Thymus (tissue), 14 donors: Measurements from ENCODE around the gene CLPSL1. TPM values are rescaled to one million over a fixed set of nuclear protein-coding genes. Genes with fewer than 3 reads are reported as not detected.
"Not testable (repeated sequence)": the region's sequence is repeated elsewhere in the genome, so short reads cannot be mapped to it uniquely, and the experiment has no call there.

ENCODE experiments used
- DNase-seq, 9 donors: peaks; one replicate each; pipeline ENCODE4 v3.0.0-alpha.2; 2013; ENCODE audit warnings: low spot score in 9 of 9, low read depth in 6 of 9, missing footprints in 1 of 9
- H3K27ac ChIP-seq, 2 donors: one replicate each; pipeline ENCODE4 v1.5.1; 2013; ENCODE audit warnings: control low read depth in 1 of 2, low read depth in 1 of 2, low read length in 1 of 2, mild to moderate bottlenecking in 1 of 2, moderate library complexity in 1 of 2
- H3K27me3 ChIP-seq, 2 donors: one replicate each; pipeline ENCODE4 v1.5.1; 2013; ENCODE audit warnings: low read length in 1 of 2; ENCODE audit not compliant: control insufficient read depth in 2 of 2, insufficient read depth in 1 of 2
- H3K36me3 ChIP-seq, 2 donors: one replicate each; pipeline ENCODE4 v1.5.1; 2013; ENCODE audit warnings: low read length in 1 of 2, mild to moderate bottlenecking in 1 of 2, moderate library complexity in 1 of 2; ENCODE audit not compliant: control insufficient read depth in 2 of 2, insufficient read depth in 2 of 2
- H3K4me1 ChIP-seq, 2 donors: one replicate each; pipeline ENCODE4 v1.5.1; 2013; ENCODE audit warnings: low read length in 2 of 2; ENCODE audit not compliant: control insufficient read depth in 2 of 2, insufficient read depth in 2 of 2
- H3K4me3 ChIP-seq, 2 donors: one replicate each; pipeline ENCODE4 v1.5.1; 2013; ENCODE audit warnings: low read length in 2 of 2, control low read depth in 1 of 2, mild to moderate bottlenecking in 1 of 2
- H3K9me3 ChIP-seq, 2 donors: one replicate each; pipeline ENCODE4 v1.5.1; 2013; ENCODE audit warnings: low read length in 1 of 2, mild to moderate bottlenecking in 1 of 2; ENCODE audit not compliant: control insufficient read depth in 2 of 2, insufficient read depth in 1 of 2
- WGBS: extraction: QIAGEN DNeasy Blood & Tissue Kit; methylation state at CpG from one replicate; pipeline ENCODE4 v1.1.7; 2013; 5-methylcytosine and 5-hydroxymethylcytosine counted together
- long read RNA-seq, 10 donors: transcript quantifications; one replicate each; lab custom pipeline, GENCODE V29; 2026
- polyA plus RNA-seq: library from polyadenylated mRNA; stranded (reverse); fragments of 200-250 nt; gene quantifications from one replicate; pipeline ENCODE4 v1.2.3, GENCODE V29; 2013
- total RNA-seq: library from RNA; stranded (reverse); fragments of 120-200 nt; gene quantifications from one replicate; pipeline ENCODE4 v1.2.4, GENCODE V29; 2013
- donor health status: healthy.

The CLPSL1 gene, protein sequence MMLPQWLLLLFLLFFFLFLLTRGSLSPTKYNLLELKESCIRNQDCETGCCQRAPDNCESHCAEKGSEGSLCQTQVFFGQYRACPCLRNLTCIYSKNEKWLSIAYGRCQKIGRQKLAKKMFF
- total RNA-seq (not detected), polyA plus RNA-seq (0.14 TPM)
- long read RNA-seq, donor 1 = 0 reads
- long read RNA-seq, donor 2 = 0 reads
- long read RNA-seq, donor 3 = 0 reads
- long read RNA-seq, donor 4 = 0 reads
- long read RNA-seq, donor 5 = 0 reads
- long read RNA-seq, donor 6 = 0 reads
- long read RNA-seq, donor 7 = 0 reads
- long read RNA-seq, donor 8 = 0 reads
- long read RNA-seq, donor 9 = 0 reads
- long read RNA-seq, donor 10 = 0 reads

DNA sequence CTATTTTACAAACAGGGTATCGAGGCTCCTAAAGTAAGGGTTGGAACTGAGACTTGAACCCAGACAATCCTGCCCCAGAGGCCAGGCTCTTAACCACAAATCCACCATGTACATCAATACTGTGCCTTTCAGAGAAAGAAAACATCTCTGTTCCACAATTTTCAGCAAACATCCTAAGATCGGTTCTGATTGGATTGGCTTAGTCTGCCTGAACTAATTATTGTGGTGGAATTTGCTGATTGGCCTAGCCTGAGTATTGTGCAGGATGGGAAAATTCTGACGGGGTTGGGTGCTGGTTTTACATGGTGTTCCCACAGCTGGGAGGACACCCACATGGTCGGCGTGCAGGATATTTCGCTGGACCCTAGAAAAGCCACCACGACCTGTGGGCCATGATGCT is at the start of gene CLPSL1:
CLPSL1 (plus strand) TSS at position 301 of the 400 bp plus-strand sequence; CDS start at position 393, 92 bp downstream.
- Histone ChIP-seq H3K36me3 (no peaks in the 10 kb centered on the region), H3K4me3 (no peak within 1 kb of the TSS), H3K27ac (no peak within 1 kb of the TSS), H3K27me3 (peaks cover 11 to 43% of the 10 kb centered on the region in 2 donors), H3K4me1 (no peaks in the 10 kb centered on the region), H3K9me3 (peaks cover 0 to 4% of the 10 kb centered on the region in 2 donors)
- DNase-seq = no peak
- 94% methylated on average over 7 of the region's 7 CpGs for WGBS

DNA sequence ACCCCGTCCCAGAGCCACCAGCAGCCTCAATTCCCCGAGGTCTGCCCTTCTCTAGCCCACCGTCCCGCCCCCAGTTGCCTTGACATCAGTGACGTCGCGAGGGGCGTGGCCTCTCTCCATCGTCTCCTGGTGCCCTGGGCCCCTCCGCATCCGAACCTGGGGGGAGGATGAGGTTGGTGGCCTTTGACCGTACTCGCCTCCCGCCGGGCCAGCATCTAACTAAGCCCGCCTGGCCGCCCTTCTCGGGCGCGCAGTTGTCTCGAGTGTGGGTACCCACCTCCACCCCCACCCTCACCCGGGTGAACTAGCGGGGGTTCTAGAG is 49.4 kb upstream of the CLPSL1 start:
- peak overlapping the region; percentile 99 to 100 for H3K27ac ChIP-seq
- H3K36me3 ChIP-seq = no peaks in the 10 kb centered on the region
- under 1% methylated on average over 23 of the region's 23 CpGs for WGBS
- peak; percentile 82 to 98 (median 95) for DNase-seq
- peak overlapping the region; percentile 75 to 92 for H3K4me3 ChIP-seq
- peaks cover 0 to 9% of the 10 kb centered on the region in 2 donors for H3K9me3 ChIP-seq
- no peaks in the 10 kb centered on the region for H3K27me3 ChIP-seq
- H3K4me1 ChIP-seq = peaks cover 63 to 87% of the 10 kb centered on the region in 2 donors

DNA sequence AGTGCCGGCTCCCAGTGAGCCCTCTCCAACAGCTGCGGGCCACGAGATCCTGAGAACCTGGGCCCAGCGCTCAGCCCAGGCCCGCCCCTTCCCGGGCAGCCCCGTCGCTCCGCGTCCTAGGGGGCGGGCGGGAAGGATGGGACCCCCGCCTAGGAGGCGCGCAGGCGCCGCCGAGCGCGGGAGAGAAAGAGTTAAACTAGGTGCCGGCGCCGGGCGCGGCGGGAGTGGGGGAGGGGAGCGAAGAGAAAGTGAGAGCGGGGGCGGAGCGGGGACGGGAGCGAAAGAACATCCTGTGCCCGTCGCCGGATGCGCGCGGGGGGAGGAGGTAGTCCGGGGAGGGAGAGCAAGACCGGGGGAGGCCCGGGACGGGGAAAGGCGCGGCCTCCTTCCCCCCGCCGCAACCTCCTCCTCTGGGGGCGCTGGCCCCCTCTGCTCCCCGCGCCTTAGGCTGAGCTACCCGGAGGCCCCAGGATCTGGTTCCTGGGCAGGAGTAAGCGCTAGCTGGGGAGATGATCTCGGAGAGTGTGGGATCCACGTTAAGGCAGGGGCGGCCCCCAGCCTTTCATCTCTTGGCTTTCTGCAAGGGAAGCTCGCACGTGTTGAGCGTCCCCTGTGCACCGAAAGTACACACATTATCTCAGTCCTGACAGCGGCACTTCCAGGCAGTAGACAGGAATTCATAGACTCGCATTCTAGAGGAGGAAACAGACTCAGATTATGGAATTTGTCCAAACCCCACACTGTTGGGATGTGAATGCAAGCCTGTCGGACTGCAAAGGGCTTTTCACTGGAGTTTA is 48.9 kb upstream of the CLPSL1 start:
- H3K27me3 ChIP-seq = no peaks in the 10 kb centered on the region
- peak; percentile 85 to 98 (median 93) for DNase-seq
- peak overlapping the region; percentile 75 to 92 for H3K4me3 ChIP-seq
- H3K9me3 ChIP-seq = peaks cover 0 to 9% of the 10 kb centered on the region in 2 donors
- H3K27ac ChIP-seq = peak overlapping the region; percentile 99 to 100
- 1% methylated on average over 61 of the region's 61 CpGs for WGBS
- H3K36me3 ChIP-seq = no peaks in the 10 kb centered on the region
- peaks cover 62 to 87% of the 10 kb centered on the region in 2 donors for H3K4me1 ChIP-seq

DNA sequence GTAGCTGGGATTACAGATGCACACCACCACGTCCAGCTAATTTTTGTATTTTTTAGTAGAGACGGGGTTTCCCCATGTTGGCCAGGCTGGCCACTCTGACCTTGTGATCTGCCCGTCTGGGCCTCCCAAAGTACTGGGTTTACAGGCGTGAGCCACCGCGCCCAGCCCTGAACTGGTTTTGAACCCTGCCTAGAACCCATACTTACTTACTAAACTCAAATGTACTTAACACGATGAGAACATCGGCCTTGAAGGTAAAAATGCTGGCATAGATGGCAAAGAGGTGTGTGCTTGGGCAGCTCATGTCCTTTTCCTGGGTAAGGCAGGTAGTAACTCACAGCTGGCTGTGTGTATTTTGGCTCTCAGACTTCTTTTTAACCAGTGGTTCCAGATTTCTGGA is 47.2 kb upstream of the CLPSL1 start:
- H3K36me3 ChIP-seq = no peaks in the 10 kb centered on the region
- H3K4me1 ChIP-seq = peaks cover 65 to 78% of the 10 kb centered on the region in 2 donors
- no peak for DNase-seq
- H3K27ac ChIP-seq = peak overlapping the region in 1 of 2 donors; percentile 19
- no peaks in the 10 kb centered on the region for H3K27me3 ChIP-seq
- peaks cover 0 to 6% of the 10 kb centered on the region in 2 donors for H3K9me3 ChIP-seq
- H3K4me3 ChIP-seq = no peak overlapping the region
- 97% methylated on average over 8 of the region's 8 CpGs for WGBS

DNA sequence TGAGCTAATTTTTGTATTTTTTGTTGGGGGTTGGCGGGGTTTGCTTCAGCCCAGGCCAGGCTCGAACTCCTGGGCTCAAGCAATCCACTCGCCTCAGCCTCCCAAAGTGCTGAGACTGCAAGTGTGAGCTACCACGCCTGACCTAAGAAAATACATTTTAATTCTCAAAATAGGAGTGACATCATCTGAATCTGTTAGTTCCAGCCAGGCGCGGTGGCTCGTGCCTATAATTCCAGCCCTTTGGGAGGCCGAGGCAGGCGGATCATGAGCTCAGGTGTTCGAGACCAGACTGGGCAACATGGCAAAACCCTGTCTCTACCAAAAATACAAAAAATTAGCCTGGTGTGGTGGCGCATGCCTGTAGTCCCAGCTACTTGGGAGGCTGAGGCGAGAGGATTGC is 46.5 kb upstream of the CLPSL1 start:
- not testable (repeated sequence) for H3K4me3 ChIP-seq, H3K36me3 ChIP-seq, H3K27ac ChIP-seq, H3K9me3 ChIP-seq, H3K27me3 ChIP-seq, DNase-seq
- H3K4me1 ChIP-seq = peaks cover 58 to 71% of the 10 kb centered on the region in 2 donors
- WGBS = 98% methylated on average over 12 of the region's 12 CpGs

DNA sequence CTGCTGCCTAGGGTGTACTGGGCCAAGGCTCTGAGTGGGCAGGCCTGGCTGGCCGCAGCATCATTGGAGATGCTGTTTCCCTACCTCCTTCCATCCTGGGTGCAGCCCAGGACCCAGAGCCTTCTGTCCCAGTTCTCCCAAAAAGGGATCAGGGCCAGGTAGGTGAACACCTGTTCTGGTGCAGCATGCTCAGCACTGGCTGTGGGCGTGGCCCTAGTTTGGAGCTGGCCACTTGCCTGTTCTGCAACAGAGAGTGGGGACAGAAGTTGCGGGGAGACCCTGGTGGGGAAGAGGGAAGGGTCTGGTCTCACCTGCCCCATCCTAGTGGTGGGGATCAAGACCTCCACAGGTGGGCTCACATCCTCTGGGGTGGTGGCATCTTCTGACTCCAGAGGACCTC is 45.4 kb upstream of the CLPSL1 start:
- Histone ChIP-seq H3K4me3 (no peak overlapping the region), H3K36me3 (no peaks in the 10 kb centered on the region), H3K4me1 (peaks cover 49 to 60% of the 10 kb centered on the region in 2 donors), H3K27me3 (no peaks in the 10 kb centered on the region), H3K9me3 (no peaks in the 10 kb centered on the region), H3K27ac (no peak overlapping the region)
- WGBS = 97% methylated on average over 3 of the region's 3 CpGs
- no peak for DNase-seq

DNA sequence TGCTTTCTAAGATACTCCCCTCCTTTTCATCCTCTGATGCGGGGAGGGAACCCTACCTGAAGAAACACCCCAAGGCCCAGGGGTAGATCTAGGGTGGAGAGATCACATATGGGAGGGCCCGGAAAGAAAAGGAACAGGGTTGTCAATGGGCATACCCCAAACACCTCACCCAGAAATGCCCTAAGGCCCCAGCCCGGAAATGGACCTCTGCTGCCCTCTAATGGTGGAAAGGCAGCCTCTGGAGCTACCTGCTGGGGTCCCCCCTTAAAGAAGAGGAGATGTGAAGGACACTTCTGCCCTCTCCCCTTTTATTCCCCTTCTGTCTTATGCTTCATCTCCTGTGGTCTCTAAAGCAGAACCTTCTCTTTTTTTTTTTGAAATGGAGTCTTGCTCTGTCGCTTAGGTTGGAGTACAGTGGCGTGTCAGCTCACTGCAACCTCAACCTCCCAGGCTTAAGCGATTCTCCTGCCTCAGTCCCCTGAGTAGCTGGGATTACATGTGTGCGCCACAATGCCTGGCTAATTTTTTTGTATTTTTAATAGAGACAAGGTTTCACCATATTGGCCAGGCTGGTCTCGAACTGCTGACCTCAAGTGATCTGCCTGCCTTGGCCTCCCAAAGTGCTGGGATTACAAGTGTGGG is 44.4 kb upstream of the CLPSL1 start:
- Histone ChIP-seq H3K27me3 (no peaks in the 10 kb centered on the region), H3K27ac (peak overlapping the region in 1 of 2 donors; percentile 25), H3K4me3 (peak overlapping the region in 1 of 2 donors; percentile 11), H3K9me3 (no peaks in the 10 kb centered on the region), H3K36me3 (no peaks in the 10 kb centered on the region), H3K4me1 (peaks cover 42 to 53% of the 10 kb centered on the region in 2 donors)
- WGBS = 66% methylated on average over 8 of the region's 8 CpGs
- DNase-seq = peak in 8 of 9 donors; percentile 75 to 94 (median 88)

DNA sequence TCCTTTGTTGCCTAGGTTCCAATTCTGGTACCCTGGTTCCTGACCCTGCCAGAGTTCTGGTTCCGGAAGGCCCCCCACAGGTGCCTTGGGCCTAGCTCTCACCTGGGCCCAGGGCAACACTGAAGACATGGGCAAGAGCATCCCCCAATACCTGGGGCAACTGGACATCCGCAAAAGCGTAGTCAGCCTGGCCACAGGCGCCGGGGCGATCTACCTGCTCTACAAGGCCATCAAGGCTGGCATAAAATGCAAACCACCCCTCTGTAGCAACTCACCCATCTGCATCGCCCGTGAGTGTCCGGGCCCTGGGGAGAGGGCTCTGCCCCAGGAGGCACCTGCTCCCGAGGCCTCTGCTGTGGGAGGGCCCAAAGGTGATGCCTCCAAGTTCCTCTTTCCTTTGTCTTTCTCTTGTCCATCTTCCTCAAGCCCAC is 43.8 kb upstream of the CLPSL1 start, which contains the start of gene ARMC12:
ARMC12 (plus strand) TSS at position 51 of the 431 bp plus-strand sequence; CDS start at position 128, 77 bp downstream.
- WGBS = 98% methylated on average over 10 of the region's 10 CpGs
- H3K9me3 ChIP-seq = no peaks in the 10 kb centered on the region
- no peaks in the 10 kb centered on the region for H3K36me3 ChIP-seq
- H3K27ac ChIP-seq = peak within 1 kb of the TSS in 1 of 2 donors; percentile 38
- peak within 1 kb of the TSS in 1 of 2 donors; percentile 11 for H3K4me3 ChIP-seq
- no peaks in the 10 kb centered on the region for H3K27me3 ChIP-seq
- DNase-seq = no peak
- peaks cover 42 to 51% of the 10 kb centered on the region in 2 donors for H3K4me1 ChIP-seq
